Colonic mucosa (tissue), 4 donors: Measurements from ENCODE around the gene MFSD6L. TPM values are rescaled to one million over a fixed set of nuclear protein-coding genes. Genes with fewer than 3 reads are reported as not detected.

ENCODE experiments used
- DNase-seq: peaks from one replicate; pipeline ENCODE4 v3.0.0-alpha.2; 2020
- H3K27ac ChIP-seq: fragments of 200-600 bp; one replicate; pipeline ENCODE4 v1.8.0; 2021
- H3K27me3 ChIP-seq: fragments of 200-600 bp; one replicate; pipeline ENCODE4 v1.8.0; 2021
- H3K36me3 ChIP-seq: fragments of 200-600 bp; one replicate; pipeline ENCODE4 v1.8.0; 2021
- H3K4me1 ChIP-seq: fragments of 200-600 bp; one replicate; pipeline ENCODE4 v1.8.0; 2021; ENCODE audit warnings: mild to moderate bottlenecking
- H3K4me3 ChIP-seq: fragments of 200-600 bp; one replicate; pipeline ENCODE4 v1.8.0; 2021
- H3K9ac ChIP-seq, 2 donors: one replicate each; pipeline ENCODE4 v1.7.0; 2013; ENCODE audit warnings: control low read depth in 2 of 2, low read depth in 2 of 2, low read length in 2 of 2
- H3K9me3 ChIP-seq: fragments of 200-600 bp; one replicate; pipeline ENCODE4 v1.8.0; 2021
- CTCF ChIP-seq: fragments of 200-600 bp; IDR thresholded peaks from one replicate; pipeline ENCODE4 v1.8.0; 2022; ENCODE audit warnings: antibody characterized with exemption, mild to moderate bottlenecking
- intact Hi-C: fragments of 100-400 bp; cut with DNase I; formaldehyde crosslinking; loops from one replicate; pipeline ENCODE4 v1.14.1; 2022
- total RNA-seq, 2 donors: library from RNA; stranded (reverse); fragmentation: NEBNext Ultra II Directional in 1 of 2; extraction: Animal tissue kit (Norgen Biotek cat#: 25700) in 1 of 2; gene quantifications; one replicate each; pipeline ENCODE4 v1.2.1, GENCODE V29; 2021
- donor health status: healthy.
- donor health status: DM: no; HTN: no; CAD: no.
- donor health status: DM: no; HTN: no; CAD: no.

The MFSD6L gene
- total RNA-seq, 2 donors from 2014 or later: 6.5 to 12.8 TPM

- H3K36me3 ChIP-seq: no peaks in the 10 kb centered on the region
- no peaks in the 10 kb centered on the region for H3K9me3 ChIP-seq
- H3K27me3 ChIP-seq: no peaks in the 10 kb centered on the region
- no peak for DNase-seq
- no peak overlapping the region for H3K4me3 ChIP-seq
- H3K27ac ChIP-seq: no peak overlapping the region
- intact Hi-C loops: no loop called here
- TF ChIP-seq CTCF: no peak
- H3K9ac ChIP-seq: no peak overlapping the region
- no peaks in the 10 kb centered on the region for H3K4me1 ChIP-seq
These were observed 30.1 kb upstream of the MFSD6L start for GRCh38 chr17:8829036-8829941.

GRCh38 chr17:8828517-8828875, 29.3 kb upstream of the MFSD6L start:
- Histone ChIP-seq H3K4me1 (no peaks in the 10 kb centered on the region), H3K36me3 (no peaks in the 10 kb centered on the region), H3K9ac (no peak overlapping the region), H3K27me3 (no peaks in the 10 kb centered on the region), H3K27ac (no peak overlapping the region), H3K4me3 (no peak overlapping the region), H3K9me3 (no peaks in the 10 kb centered on the region)
- TF ChIP-seq CTCF: no peak
- DNase-seq: no peak
- intact Hi-C loops: no loop called here

GRCh38 chr17:8826808-8827435, 27.8 kb upstream of the MFSD6L start:
- Histone ChIP-seq H3K27ac (no peak overlapping the region), H3K4me3 (no peak overlapping the region), H3K4me1 (no peaks in the 10 kb centered on the region), H3K9ac (no peak overlapping the region), H3K27me3 (no peaks in the 10 kb centered on the region), H3K36me3 (no peaks in the 10 kb centered on the region), H3K9me3 (no peaks in the 10 kb centered on the region)
- no peak for TF ChIP-seq CTCF
- intact Hi-C loops: no loop called here
- DNase-seq: peak; percentile 9

GRCh38 chr17:8825802-8826201, 26.6 kb upstream of the MFSD6L start:
- Histone ChIP-seq H3K9me3 (no peaks in the 10 kb centered on the region), H3K27me3 (no peaks in the 10 kb centered on the region), H3K9ac (no peak overlapping the region), H3K4me3 (no peak overlapping the region), H3K27ac (no peak overlapping the region), H3K4me1 (no peaks in the 10 kb centered on the region), H3K36me3 (no peaks in the 10 kb centered on the region)
- no peak for TF ChIP-seq CTCF
- DNase-seq: no peak
- intact Hi-C loops: no loop called here

- DNase-seq: no peak
- Histone ChIP-seq H3K9ac (no peak overlapping the region), H3K4me1 (no peaks in the 10 kb centered on the region), H3K4me3 (no peak overlapping the region), H3K27ac (no peak overlapping the region), H3K36me3 (no peaks in the 10 kb centered on the region), H3K9me3 (no peaks in the 10 kb centered on the region), H3K27me3 (no peaks in the 10 kb centered on the region)
- intact Hi-C loops: no loop called here
- no peak for TF ChIP-seq CTCF
These were observed 24.1 kb upstream of the MFSD6L start for GRCh38 chr17:8823279-8823678.
